ENCODE measurements around the gene ARHGAP6.

The ARHGAP6 gene

DNA sequence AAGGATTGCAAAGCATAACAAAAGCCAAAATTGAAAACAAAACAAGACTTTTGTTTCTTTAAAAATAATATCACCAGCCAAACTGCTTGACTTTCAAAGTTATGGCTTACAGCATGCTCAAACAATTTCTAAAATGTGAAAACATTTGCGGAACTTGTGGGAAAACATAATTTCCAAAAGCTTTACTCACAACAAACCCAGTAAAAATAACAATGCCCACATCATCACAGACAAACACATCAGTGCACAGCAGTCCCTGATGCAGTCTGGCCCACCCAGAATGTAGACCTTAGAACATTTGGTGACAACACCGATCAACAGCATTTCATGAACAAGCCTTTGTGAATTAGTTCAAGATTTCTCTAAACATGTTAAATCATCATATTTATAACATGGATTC lies 98.9 kb downstream of the ARHGAP6 start:
- ChIA-PET POLR2A (ENCODE audit: low non-redundant PET) (no interaction called here), CTCF (no interaction called here)
- TF ChIP-seq, protein P1, sequence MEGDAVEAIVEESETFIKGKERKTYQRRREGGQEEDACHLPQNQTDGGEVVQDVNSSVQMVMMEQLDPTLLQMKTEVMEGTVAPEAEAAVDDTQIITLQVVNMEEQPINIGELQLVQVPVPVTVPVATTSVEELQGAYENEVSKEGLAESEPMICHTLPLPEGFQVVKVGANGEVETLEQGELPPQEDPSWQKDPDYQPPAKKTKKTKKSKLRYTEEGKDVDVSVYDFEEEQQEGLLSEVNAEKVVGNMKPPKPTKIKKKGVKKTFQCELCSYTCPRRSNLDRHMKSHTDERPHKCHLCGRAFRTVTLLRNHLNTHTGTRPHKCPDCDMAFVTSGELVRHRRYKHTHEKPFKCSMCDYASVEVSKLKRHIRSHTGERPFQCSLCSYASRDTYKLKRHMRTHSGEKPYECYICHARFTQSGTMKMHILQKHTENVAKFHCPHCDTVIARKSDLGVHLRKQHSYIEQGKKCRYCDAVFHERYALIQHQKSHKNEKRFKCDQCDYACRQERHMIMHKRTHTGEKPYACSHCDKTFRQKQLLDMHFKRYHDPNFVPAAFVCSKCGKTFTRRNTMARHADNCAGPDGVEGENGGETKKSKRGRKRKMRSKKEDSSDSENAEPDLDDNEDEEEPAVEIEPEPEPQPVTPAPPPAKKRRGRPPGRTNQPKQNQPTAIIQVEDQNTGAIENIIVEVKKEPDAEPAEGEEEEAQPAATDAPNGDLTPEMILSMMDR (conservative IDR thresholded peaks at IDR 0.05; ENCODE audit: low read depth): no peak
- no peak overlapping the region for H3K27ac ChIP-seq
- DNase-seq (ENCODE audit: low spot score): no peak

DNA sequence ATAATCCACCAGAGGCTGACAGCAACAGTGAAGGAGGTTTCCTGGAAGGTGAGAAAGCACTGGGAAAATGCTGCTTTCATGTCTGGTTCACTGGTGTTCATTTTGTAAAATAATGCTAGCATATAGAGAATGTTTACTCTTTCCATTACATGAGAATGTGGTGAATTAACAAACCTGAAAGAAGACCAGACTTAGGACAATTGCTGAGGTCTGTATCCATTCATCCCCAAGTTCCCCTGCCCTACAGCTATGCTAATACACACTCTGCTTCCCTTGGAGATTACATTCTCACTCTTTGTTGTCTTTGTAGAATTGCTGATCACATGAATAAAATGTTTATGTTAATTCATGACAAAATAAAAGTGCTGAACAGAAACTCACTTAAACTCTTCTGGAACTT lies 99.5 kb downstream of the ARHGAP6 start:
- POLR2A ChIA-PET (ENCODE audit: low non-redundant PET): no interaction called here
- TF ChIP-seq, protein P1 (conservative IDR thresholded peaks at IDR 0.05; ENCODE audit: low read depth): no peak
- CTCF ChIA-PET: no interaction called here
- H3K27ac ChIP-seq: no peak overlapping the region
- DNase-seq (ENCODE audit: low spot score): no peak

DNA sequence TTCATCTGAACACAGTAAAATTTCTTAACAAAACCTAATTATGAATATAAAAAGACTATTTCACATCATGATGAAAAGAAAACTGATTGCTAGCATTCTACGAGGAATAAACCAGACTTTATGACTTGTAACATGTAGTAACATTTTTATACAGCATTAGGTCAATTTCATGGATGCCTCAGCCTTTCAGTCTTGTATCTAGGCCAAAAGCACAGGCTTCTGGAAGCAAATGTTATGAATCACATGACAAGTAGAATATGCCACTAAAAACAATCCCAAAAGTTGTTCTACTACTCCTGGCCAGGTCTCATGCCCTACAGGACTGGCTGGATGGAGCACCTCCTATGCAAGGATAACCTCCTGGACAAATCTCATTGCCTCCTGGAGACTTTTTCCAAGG lies 101.2 kb downstream of the ARHGAP6 start:
- ChIA-PET POLR2A (ENCODE audit: low non-redundant PET) (no interaction called here), CTCF (no interaction called here)
- DNase-seq (ENCODE audit: low spot score): no peak
- no peak overlapping the region for H3K27ac ChIP-seq
- TF ChIP-seq, protein P1 (conservative IDR thresholded peaks at IDR 0.05; ENCODE audit: low read depth): no peak

DNA sequence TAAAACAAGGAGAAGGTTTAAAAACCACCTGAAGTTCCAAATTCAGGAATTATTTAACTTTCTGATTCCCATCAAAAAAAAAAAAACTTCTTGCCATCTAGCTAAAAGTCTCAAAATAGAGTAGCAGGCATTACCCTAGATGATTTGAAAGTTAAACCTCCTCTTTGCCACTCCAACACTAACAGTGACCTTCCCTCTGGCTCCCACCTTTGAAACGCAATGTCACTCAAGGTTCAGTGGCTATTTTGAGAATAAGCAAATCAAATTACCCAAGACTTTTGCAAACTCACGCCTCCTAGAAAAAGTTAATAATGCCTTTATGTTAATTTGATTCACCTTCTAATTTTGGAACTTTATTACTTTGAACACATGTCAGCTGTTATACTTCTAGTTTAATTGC lies 103.2 kb downstream of the ARHGAP6 start:
- TF ChIP-seq, protein P1 (conservative IDR thresholded peaks at IDR 0.05; ENCODE audit: low read depth): no peak
- ChIA-PET CTCF (no interaction called here), POLR2A (ENCODE audit: low non-redundant PET) (no interaction called here)
- no peak overlapping the region for H3K27ac ChIP-seq
- DNase-seq (ENCODE audit: low spot score): no peak

DNA sequence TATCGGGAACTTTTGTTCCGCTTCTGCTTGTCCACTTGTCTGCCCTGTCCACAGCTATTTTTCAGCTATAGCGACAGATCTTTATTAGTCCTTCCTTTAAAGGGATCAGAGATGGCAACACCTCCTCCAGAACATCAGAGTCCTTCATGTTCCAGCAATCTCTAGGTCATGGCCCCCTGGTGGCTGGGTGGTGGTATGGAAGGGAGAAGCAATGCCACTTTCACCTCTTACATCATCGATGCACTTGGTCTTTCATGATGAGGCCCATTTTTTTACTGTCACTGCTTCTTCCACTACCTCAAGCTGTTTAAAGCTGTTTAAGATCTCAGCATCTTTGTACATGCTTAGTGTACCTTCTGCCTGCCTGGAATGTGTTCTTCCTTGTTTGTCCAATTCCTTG lies 106.7 kb downstream of the ARHGAP6 start:
- TF ChIP-seq, protein P1 (conservative IDR thresholded peaks at IDR 0.05; ENCODE audit: low read depth): no peak
- no peak overlapping the region for H3K27ac ChIP-seq
- ChIA-PET CTCF (interaction anchor here (0.9 kb wide), 1 partner anchor 27 kb away, joined by 3 read pairs; no protein-coding TSS in a partner anchor), POLR2A (ENCODE audit: low non-redundant PET) (no interaction called here)
- DNase-seq (ENCODE audit: low spot score): peak; percentile 5

DNA sequence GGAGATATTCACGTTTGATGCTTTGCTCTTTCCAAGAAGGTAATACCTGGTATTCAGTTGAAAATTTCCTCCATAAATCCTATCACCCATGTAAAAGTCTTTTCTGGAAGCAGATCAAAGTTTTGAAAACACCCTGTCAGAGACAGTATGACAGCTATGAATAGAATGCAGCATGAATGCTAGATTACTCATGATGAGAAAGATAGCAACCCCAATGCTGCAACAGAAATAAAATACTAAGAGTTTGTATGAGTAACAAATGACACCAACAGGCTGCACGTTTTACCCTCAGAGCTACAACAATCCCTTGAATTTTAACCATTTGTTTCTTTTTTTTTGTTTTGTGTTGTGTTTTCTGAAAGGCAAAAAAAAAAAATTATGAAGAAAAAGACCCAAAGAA lies 108.6 kb downstream of the ARHGAP6 start:
- ChIA-PET CTCF (no interaction called here), POLR2A (ENCODE audit: low non-redundant PET) (no interaction called here)
- peak; percentile 66 for DNase-seq (ENCODE audit: low spot score)
- TF ChIP-seq, protein P1 (conservative IDR thresholded peaks at IDR 0.05; ENCODE audit: low read depth): no peak
- no peak overlapping the region for H3K27ac ChIP-seq

DNA sequence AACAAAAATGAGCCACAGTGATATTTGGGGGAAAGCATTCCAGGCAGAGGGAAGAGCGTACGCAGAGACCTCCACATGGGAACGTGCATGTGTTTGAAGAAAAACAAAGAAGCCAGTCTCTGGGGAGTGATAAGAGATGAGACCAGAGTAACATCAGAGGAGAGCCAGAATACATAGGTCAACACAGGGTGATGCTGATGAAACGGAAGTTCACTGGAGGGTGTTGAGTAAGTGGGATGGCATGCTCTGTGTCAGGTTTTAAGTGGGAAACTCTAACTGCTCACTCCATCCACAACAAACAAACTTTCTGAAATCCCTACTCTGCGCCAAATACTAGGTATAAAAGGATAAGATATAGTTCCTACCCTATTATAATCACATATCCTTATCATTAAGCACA lies 110.0 kb downstream of the ARHGAP6 start:
- DNase-seq (ENCODE audit: low spot score): no peak
- ChIA-PET POLR2A (ENCODE audit: low non-redundant PET) (no interaction called here), CTCF (no interaction called here)
- TF ChIP-seq, protein P1 (conservative IDR thresholded peaks at IDR 0.05; ENCODE audit: low read depth): no peak
- no peak overlapping the region for H3K27ac ChIP-seq
